ENCODE measurements around the gene TSGA10.
A peak's percentile ranks its signal among the peaks of the same experiment; 100 is the strongest.
"Not testable (repeated sequence)": the region's sequence is repeated elsewhere in the genome, so short reads cannot be mapped to it uniquely, and the experiment has no call there.

TSGA10 gene, protein sequence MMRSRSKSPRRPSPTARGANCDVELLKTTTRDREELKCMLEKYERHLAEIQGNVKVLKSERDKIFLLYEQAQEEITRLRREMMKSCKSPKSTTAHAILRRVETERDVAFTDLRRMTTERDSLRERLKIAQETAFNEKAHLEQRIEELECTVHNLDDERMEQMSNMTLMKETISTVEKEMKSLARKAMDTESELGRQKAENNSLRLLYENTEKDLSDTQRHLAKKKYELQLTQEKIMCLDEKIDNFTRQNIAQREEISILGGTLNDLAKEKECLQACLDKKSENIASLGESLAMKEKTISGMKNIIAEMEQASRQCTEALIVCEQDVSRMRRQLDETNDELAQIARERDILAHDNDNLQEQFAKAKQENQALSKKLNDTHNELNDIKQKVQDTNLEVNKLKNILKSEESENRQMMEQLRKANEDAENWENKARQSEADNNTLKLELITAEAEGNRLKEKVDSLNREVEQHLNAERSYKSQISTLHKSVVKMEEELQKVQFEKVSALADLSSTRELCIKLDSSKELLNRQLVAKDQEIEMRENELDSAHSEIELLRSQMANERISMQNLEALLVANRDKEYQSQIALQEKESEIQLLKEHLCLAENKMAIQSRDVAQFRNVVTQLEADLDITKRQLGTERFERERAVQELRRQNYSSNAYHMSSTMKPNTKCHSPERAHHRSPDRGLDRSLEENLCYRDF

DNA sequence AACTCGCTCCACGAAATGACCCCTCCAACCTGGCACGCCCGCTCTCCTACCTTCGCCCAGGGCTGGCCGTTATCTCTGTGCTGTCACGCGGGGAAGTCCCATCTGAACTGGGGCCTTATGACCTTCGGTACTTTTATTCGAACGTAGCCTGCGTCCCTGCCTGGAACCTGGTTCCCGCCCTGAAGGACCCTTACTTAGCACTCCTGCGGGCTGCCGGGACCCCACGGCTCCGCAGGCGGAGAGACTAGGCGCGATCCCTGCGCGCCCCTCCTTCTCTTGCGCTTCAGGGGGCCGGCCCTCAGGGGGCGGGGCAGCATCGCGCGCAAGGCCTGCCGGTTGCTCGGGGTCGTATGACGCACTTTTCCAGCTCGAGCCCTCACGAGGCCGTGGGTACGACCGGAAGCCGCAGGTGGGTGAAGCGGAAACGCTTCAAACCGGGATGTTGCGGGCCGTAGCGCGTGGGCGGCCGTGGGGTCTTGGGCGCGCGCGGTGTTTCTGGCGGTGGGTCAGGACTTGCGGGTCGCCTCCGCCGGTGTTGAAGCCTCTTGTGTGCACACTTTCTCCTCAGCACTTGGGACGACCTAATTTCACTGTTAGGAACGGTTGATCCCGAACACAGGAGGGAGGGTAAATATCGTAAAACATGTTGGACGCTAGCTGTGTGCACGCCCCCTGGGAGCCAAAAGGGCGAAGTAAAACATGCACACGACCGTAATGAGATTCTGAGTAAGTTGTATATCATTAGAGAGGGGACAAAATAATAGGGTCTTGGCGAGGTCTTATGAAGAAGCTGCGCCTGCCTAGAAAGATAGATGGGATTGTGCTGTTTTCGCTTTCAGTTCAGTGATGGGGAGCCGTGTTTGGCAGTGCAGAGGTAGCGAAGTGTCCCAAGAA lies at the start of gene TSGA10, which contains the start of gene LIPT1:
TSGA10 (minus strand) TSS at position 300 of the 894 bp plus-strand sequence. CDS start 45,503 bp downstream, outside the sequence.
LIPT1 (plus strand) TSS at position 325 of the 894 bp plus-strand sequence. CDS start 6,991 bp downstream, outside the sequence.
- peak; percentile 93 for DNase-seq

DNA sequence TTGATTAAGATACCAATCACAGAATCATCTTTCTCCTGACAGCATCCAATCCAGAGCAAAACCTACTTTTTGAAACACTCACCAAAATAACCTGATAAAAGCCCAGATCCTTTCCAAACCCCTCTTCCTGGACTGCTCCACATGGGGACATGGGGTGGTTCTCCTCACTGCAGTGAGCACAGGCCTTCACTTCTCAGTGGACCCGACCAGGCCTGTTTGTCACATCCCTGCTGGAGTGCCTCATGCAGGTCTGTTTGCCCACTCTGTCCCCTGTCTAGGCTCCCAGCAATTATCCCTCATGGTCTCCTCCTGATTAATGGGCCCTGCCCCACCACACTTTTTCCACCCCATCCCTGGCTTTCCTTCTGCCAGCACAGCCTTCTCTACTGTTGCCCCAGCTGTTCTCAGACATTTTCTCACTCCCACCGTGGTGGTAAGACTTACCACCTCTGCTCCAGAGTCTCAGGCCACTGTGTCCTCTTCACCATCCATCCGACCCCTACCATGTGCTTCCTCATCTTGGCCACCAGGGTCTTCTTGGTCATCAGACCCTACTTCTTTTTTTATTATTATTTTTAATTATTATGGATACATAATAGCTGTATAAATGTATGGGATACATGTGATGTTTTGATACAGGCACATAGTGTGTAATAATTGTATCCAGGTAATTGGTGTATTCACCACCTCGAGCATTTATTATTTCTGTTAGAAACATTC lies 47.4 kb upstream of the TSGA10 start:
- DNase-seq = no peak

DNA sequence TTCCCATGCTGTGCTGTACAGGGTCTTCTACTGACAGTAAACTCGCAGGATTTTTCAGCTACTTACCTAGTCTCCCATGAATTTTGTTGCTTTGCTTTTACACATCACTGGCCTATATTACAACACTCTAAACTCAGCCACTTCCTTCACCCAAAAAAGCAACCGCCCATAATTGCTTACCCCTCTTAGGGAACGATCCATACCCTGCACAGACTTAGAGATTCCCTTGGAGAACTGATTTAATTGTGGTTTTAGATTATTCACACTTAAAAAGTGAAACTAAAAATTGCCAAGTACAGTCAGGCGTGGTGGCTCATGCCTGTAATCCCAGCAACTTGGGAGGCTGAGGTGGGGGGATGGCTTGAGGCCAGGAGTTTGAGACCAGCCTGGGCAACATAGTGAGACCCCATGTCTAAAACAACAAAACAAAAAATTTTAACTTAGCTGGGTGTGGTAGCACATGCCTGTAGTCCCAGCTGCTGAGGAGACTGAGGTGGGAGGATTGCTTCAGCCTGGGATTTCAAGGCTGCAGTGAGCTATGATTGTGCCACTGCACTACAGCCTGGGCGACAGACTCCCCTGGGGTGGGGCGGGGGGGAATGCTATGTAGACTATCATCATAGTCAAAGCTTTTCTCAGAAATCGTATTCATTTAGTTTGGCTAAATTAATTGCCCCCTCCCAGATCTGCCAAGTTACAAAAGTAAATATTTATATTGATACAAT lies 45.5 kb upstream of the TSGA10 start:
- no peak for DNase-seq

GRCh38 chr2:99198103-99198841 lies 43.5 kb upstream of the TSGA10 start:
- DNase-seq = no peak

- not testable (repeated sequence) for DNase-seq
These were observed 37.6 kb upstream of the TSGA10 start for GRCh38 chr2:99192364-99192763.

DNA sequence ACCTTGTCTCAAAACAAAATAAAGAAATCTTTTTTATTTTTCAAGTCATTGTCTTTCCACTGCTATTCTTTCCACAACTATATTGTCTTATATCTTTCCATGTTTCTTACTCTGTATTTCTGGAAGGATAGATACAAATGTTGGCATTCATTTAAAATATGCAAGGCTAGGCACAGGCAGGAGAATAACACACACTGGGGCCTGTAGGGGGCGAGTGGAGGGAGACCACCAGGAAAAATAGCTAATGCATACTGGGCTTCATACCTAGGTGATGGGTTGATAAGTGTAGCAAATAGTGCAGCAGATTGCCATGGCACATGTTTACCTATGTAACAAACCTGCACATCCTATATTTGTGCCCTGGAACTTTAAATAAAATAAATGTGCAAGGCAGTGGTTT lies 35.8 kb upstream of the TSGA10 start:
- no peak for DNase-seq

DNA sequence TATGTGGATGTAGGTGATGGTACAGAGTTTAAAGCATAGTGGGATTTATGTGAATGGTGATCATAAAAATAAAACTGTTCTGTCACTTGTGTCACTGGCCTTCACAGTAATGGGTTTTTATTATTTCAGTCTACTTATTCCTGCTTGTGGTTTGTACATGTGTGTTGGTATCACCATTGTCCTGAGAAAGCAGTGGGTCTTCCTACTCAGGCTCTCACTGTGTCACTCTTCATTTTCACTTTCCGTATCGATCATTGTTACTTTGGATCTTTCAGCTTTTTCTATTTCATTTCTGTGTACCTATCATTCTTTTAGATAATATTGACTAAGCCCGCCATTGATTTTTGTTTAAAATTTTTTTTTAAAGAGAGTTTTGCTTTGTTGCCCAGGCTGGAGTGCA lies 33.6 kb upstream of the TSGA10 start:
- DNase-seq = no peak

- DNase-seq = no peak
These were observed 32.3 kb upstream of the TSGA10 start for GRCh38 chr2:99187011-99187410.

DNA sequence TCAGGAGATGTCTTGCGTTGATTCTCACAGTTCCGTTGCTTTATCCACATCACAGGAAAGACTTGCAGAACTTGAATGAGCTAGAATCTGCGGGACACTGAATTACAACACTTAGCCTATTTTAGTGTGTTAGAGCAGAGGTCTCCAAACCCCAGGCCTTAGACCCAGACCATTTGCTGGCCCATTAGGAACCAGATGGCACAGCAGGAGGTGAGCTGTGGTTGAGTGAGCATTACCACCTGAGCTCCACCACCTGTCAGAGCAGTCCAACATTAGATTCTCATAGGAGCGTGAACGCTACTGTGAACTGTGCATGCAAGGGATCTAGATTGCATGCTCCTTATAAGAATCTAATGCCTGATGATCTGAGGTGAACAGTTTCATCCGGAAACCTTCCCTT lies 30.1 kb upstream of the TSGA10 start:
- no peak for DNase-seq

GRCh38 chr2:99183025-99183424 lies 28.3 kb upstream of the TSGA10 start:
- no peak for DNase-seq

- DNase-seq = no peak
These were observed 26.9 kb upstream of the TSGA10 start for GRCh38 chr2:99181624-99182000.

DNA sequence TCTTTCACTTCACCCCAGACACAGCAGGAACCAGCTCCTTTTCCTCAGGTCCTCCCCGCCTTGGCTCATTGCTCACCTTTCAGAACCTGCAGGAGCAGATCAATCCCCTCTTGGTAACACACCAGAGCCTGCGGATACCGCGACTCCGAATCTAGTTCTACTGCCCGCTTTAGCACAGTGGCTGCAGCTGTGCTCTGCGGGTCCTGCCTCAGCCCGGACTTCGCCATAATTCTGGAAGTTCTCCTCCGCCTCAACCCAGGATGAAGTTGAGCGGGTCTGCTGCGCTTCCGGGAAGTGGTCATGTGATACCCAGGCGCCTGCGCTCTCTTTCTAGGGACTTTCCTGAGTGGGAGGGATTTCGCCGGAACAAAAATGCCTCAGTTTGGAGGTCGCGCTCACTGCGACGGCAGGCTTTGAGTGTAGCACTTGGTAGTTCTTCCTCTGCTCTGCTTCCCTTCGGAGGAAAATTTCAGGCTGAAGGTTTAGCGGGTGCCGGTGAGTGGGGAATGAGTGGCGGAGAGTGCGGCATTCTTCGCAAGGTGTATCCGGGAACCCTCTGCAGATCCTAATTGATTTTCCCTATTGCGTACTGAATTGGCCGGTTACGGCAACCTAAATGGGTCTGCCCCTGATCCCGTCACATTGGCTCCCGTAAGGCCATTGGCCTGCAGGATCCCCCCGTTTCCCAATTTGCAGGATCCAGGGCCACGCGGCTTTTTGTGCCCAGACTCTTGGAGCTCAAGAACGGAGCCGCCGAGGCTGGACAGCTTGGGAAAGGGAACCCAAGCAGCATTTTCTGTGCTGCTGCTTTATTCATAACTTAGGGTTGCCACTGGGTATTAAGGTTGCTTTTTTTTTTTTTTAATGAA lies 26.2 kb upstream of the TSGA10 start, which contains the start of the genes MITD1 and MRPL30:
MITD1 (minus strand) TSS at position 304 of the 869 bp plus-strand sequence; CDS start at position 227, 77 bp downstream.
MRPL30 (plus strand) TSS at position 430 of the 869 bp plus-strand sequence. CDS start 5,020 bp downstream, outside the sequence.
- peak; percentile 98 for DNase-seq

DNA sequence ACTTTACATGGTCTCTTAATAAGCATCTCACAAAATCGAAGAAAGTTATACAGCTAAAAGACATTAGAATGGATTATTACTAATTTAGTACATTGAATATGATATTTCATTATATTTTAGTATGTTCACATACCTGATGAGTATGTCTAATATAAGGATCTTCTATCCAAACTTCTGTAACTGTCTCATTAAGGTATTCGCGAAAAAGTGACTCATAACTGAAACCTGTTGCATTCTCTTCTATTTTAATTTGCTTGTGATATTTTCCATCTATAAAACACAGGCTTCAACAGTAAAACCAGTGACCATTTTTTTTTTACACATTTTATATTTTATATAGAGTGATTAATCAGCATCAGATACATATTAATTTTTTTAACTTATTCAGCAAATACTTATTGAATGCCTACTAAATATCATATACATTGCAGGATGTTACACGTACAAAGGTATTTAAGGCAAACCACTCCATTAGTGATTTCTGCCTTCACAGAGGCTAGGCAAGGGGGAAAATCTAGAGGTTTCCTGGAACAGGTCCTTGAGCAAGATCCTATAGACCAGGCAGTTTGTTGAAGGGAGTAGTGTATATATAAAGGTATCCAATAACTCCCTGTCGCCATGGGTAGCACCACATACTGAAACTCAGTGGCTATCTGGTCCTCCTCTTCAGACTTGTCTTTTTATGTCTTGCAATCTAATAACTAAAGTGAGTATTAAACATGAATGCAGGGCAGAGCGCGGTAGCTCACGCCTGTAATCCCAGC lies 16.8 kb upstream of the TSGA10 start:
- DNase-seq = no peak

DNA sequence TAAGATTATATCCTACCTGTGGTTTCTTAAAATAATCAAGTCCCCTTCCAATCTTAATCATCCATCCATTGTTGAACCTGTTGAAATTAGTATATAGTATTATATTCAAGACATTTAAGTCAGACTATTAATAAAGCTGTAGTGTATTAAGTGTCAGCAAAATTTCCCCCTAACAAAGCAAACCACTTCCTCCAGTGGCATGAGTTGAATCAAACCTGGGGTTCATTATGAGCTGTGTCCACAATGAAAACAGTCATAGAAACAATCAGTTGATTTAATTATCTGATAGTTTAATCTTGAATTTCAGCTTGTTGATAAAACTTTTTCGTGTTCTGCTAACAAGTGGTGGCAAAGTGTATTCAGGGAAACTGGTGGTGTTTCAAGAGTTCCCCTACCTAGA lies 14.8 kb upstream of the TSGA10 start:
- no peak for DNase-seq

DNA sequence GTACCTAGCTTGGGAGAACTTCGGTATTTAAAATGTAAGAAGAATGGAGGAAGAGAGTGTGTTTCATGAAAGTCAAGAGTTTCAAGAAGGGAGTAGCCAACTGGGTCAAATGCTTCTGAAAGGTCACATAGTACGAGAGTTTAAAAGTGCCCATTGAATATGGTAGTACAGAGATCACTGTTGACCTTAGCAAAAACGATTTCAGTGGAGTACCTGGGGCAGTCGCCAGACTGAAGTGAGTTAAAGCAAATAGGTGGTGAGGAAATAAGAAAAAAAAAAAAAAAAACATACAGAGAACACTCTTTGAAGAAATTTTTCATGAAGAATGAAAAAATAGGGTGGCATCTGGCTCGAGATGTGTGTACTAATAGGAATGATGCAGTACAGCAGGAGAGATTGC lies 11.5 kb upstream of the TSGA10 start:
- no peak for DNase-seq

DNA sequence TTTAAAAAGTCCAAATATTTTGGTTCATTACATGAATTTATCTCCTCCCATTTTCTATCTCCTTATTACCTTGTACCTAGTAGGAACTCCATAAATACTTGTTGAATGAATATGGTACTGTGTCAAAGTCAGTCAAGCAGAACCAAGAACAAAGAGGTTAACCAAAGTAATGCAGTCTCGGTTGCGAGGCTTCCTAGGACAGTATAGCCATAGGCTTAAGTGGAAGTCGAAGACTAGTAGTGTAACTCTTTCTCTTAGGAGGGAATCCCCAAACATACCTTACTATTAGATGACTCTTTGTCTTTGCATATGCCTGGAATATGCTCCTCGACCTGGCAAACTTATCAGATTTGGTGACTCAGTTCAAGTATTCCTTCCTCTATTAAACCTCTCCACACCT lies 4.9 kb upstream of the TSGA10 start:
- DNase-seq = no peak

- no peak for DNase-seq
These were observed 3.9 kb upstream of the TSGA10 start for GRCh38 chr2:99158599-99158998.

GRCh38 chr2:99156891-99157290 lies 2.1 kb upstream of the TSGA10 start:
- DNase-seq = no peak
